ENCODE data around the gene ZFYVE28. TPM values are rescaled to one million over a fixed set of nuclear protein-coding genes. Genes with fewer than 3 reads are reported as not detected.

The ZFYVE28 gene
- total RNA-seq, 2 donors from 2014 or later, result 13.8 to 25.6 TPM

GRCh38 chr4:2377241-2377640, 41.2 kb downstream of the ZFYVE28 start:
- DNase-seq (ENCODE audit: low spot score) (no peak), ATAC-seq (no peak)
- Mint-ChIP-seq H3K9me3 (no peaks in the 10 kb centered on the region), H3K36me3 (no peaks in the 10 kb centered on the region), H3K4me1 (ENCODE audit: low read depth in 2 of 2) (peaks cover 11 to 20% of the 10 kb centered on the region in 2 donors), H3K27ac (peak overlapping the region in 1 of 2 donors; percentile 12), H3K4me3 (no peak overlapping the region), H3K27me3 (no peaks in the 10 kb centered on the region)

- H3K27me3 Mint-ChIP-seq, result no peaks in the 10 kb centered on the region
These were observed 43.0 kb downstream of the ZFYVE28 start for GRCh38 chr4:2375427-2375826.

GRCh38 chr4:2373532-2373931, 44.9 kb downstream of the ZFYVE28 start:
- H3K4me3 Mint-ChIP-seq, result no peak overlapping the region
- no peak overlapping the region for H3K27ac Mint-ChIP-seq
- ATAC-seq (no peak), DNase-seq (ENCODE audit: low spot score) (no peak)
- H3K27me3 Mint-ChIP-seq, result no peaks in the 10 kb centered on the region
- peaks cover 6 to 12% of the 10 kb centered on the region in 2 donors for H3K4me1 Mint-ChIP-seq (ENCODE audit: low read depth in 2 of 2)
- H3K36me3 Mint-ChIP-seq, result no peaks in the 10 kb centered on the region
- H3K9me3 Mint-ChIP-seq, result no peaks in the 10 kb centered on the region

More at GRCh38 chr4:2375427-2375826, 43.0 kb downstream of the ZFYVE28 start:
- H3K36me3 Mint-ChIP-seq, result no peaks in the 10 kb centered on the region
- peaks cover 6 to 17% of the 10 kb centered on the region in 2 donors for H3K4me1 Mint-ChIP-seq (ENCODE audit: low read depth in 2 of 2)
- H3K9me3 Mint-ChIP-seq, result no peaks in the 10 kb centered on the region
- H3K4me3 Mint-ChIP-seq, result no peak overlapping the region
- no peak overlapping the region for H3K27ac Mint-ChIP-seq
- ATAC-seq (no peak), DNase-seq (ENCODE audit: low spot score) (no peak)

GRCh38 chr4:2372488-2373030, 45.9 kb downstream of the ZFYVE28 start:
- Mint-ChIP-seq H3K36me3 (no peaks in the 10 kb centered on the region), H3K4me3 (no peak overlapping the region), H3K27me3 (no peaks in the 10 kb centered on the region), H3K4me1 (ENCODE audit: low read depth in 2 of 2) (peaks cover 3 to 8% of the 10 kb centered on the region in 2 donors), H3K9me3 (no peaks in the 10 kb centered on the region), H3K27ac (no peak overlapping the region)
- DNase-seq (ENCODE audit: low spot score), result peak; percentile 56
- ATAC-seq, result no peak

- ATAC-seq (no peak), DNase-seq (ENCODE audit: low spot score) (peak; percentile 42)
- Mint-ChIP-seq H3K4me3 (no peak overlapping the region), H3K9me3 (no peaks in the 10 kb centered on the region), H3K27ac (no peak overlapping the region), H3K36me3 (no peaks in the 10 kb centered on the region), H3K27me3 (no peaks in the 10 kb centered on the region), H3K4me1 (ENCODE audit: low read depth in 2 of 2) (peaks cover 0 to 5% of the 10 kb centered on the region in 2 donors)
These were observed 46.5 kb downstream of the ZFYVE28 start for GRCh38 chr4:2371765-2372487.

- no peaks in the 10 kb centered on the region for H3K36me3 Mint-ChIP-seq
- H3K27ac Mint-ChIP-seq, result no peak overlapping the region
- DNase-seq (ENCODE audit: low spot score) (peak; percentile 40), ATAC-seq (no peak)
- H3K4me3 Mint-ChIP-seq, result no peak overlapping the region
- H3K4me1 Mint-ChIP-seq (ENCODE audit: low read depth in 2 of 2), result peaks cover 0 to 5% of the 10 kb centered on the region in 2 donors
- no peaks in the 10 kb centered on the region for H3K9me3 Mint-ChIP-seq
- no peaks in the 10 kb centered on the region for H3K27me3 Mint-ChIP-seq
These were observed 47.7 kb downstream of the ZFYVE28 start for GRCh38 chr4:2370597-2371320.

- Mint-ChIP-seq H3K4me3 (no peak overlapping the region), H3K27ac (no peak overlapping the region), H3K4me1 (ENCODE audit: low read depth in 2 of 2) (peaks cover 0 to 8% of the 10 kb centered on the region in 2 donors), H3K27me3 (no peaks in the 10 kb centered on the region), H3K36me3 (no peaks in the 10 kb centered on the region), H3K9me3 (no peaks in the 10 kb centered on the region)
- ATAC-seq (no peak), DNase-seq (ENCODE audit: low spot score) (no peak)
These were observed 49.6 kb downstream of the ZFYVE28 start for GRCh38 chr4:2368746-2369437.

- DNase-seq (ENCODE audit: low spot score), result no peak
- Mint-ChIP-seq H3K27me3 (no peaks in the 10 kb centered on the region), H3K9me3 (no peaks in the 10 kb centered on the region), H3K27ac (no peak overlapping the region), H3K4me3 (no peak overlapping the region), H3K4me1 (ENCODE audit: low read depth in 2 of 2) (peaks cover 0 to 13% of the 10 kb centered on the region in 2 donors), H3K36me3 (no peaks in the 10 kb centered on the region)
- no peak for ATAC-seq
These were observed 50.8 kb downstream of the ZFYVE28 start for GRCh38 chr4:2367626-2368025.

- Mint-ChIP-seq H3K4me3 (no peak overlapping the region), H3K27me3 (no peaks in the 10 kb centered on the region), H3K4me1 (ENCODE audit: low read depth in 2 of 2) (peaks cover 0 to 15% of the 10 kb centered on the region in 2 donors), H3K27ac (no peak overlapping the region), H3K36me3 (no peaks in the 10 kb centered on the region), H3K9me3 (no peaks in the 10 kb centered on the region)
- DNase-seq (ENCODE audit: low spot score) (peak; percentile 59), ATAC-seq (no peak)
These were observed 51.9 kb downstream of the ZFYVE28 start for GRCh38 chr4:2366252-2367192.

- H3K27ac Mint-ChIP-seq, result no peak overlapping the region
- H3K4me3 Mint-ChIP-seq, result no peak overlapping the region
- H3K9me3 Mint-ChIP-seq, result no peaks in the 10 kb centered on the region
- peak; percentile 12 for DNase-seq (ENCODE audit: low spot score)
- ATAC-seq, result no peak
- H3K4me1 Mint-ChIP-seq (ENCODE audit: low read depth in 2 of 2), result peaks cover 0 to 18% of the 10 kb centered on the region in 2 donors
- no peaks in the 10 kb centered on the region for H3K36me3 Mint-ChIP-seq
- H3K27me3 Mint-ChIP-seq, result no peaks in the 10 kb centered on the region
These were observed 52.6 kb downstream of the ZFYVE28 start for GRCh38 chr4:2365913-2366210.

GRCh38 chr4:2365054-2365912, 53.2 kb downstream of the ZFYVE28 start:
- H3K4me3 Mint-ChIP-seq, result peak overlapping the region; percentile 6
- no peaks in the 10 kb centered on the region for H3K9me3 Mint-ChIP-seq
- peaks cover 0 to 18% of the 10 kb centered on the region in 2 donors for H3K4me1 Mint-ChIP-seq (ENCODE audit: low read depth in 2 of 2)
- no peaks in the 10 kb centered on the region for H3K36me3 Mint-ChIP-seq
- no peaks in the 10 kb centered on the region for H3K27me3 Mint-ChIP-seq
- no peak overlapping the region for H3K27ac Mint-ChIP-seq
- DNase-seq (ENCODE audit: low spot score) (peak; percentile 47), ATAC-seq (peak in 1 of 2 donors; percentile 1)

- peak; percentile 89 to 94 for ATAC-seq
- H3K36me3 Mint-ChIP-seq, result no peaks in the 10 kb centered on the region
- H3K27me3 Mint-ChIP-seq, result no peaks in the 10 kb centered on the region
- H3K4me3 Mint-ChIP-seq, result peak overlapping the region; percentile 63
- H3K9me3 Mint-ChIP-seq, result no peaks in the 10 kb centered on the region
- peak overlapping the region in 1 of 2 donors; percentile 45 for H3K27ac Mint-ChIP-seq
- peaks cover 0 to 18% of the 10 kb centered on the region in 2 donors for H3K4me1 Mint-ChIP-seq (ENCODE audit: low read depth in 2 of 2)
- DNase-seq (ENCODE audit: low spot score), result peak; percentile 84
These were observed 53.8 kb downstream of the ZFYVE28 start for GRCh38 chr4:2364654-2365053.

All from natural killer cell treated with Interleukin-12 subunit alpha and Interleukin-12 subunit beta and Interleukin-15 and Interleukin-18, amount 100 ng/mL, for 72 hours (primary cell).